Mucosa of descending colon (tissue), 3 donors: ENCODE results near the gene MAML3. TPM values are rescaled to one million over a fixed set of nuclear protein-coding genes. Genes with fewer than 3 reads are reported as not detected.
A peak's percentile ranks its signal among the peaks of the same experiment; 100 is the strongest.

Experiments used
- ATAC-seq: fragments of 200-7000 bp; cut with Tn5 transposase; one replicate; pipeline ENCODE4 v1.9.1; 2020; ENCODE audit warnings: mild to moderate bottlenecking, moderate library complexity
- DNase-seq, 3 donors: peaks; one replicate each; pipeline ENCODE4 v3.0.0-alpha.2; 2020
- H3K36me3 ChIP-seq: fragments of 200-600 bp; one replicate; pipeline ENCODE4 v1.8.0; 2021; ENCODE audit warnings: low read depth, mild to moderate bottlenecking
- H3K4me1 ChIP-seq: fragments of 200-600 bp; one replicate; pipeline ENCODE4 v1.8.0; 2021; ENCODE audit warnings: low read depth, mild to moderate bottlenecking
- H3K4me3 ChIP-seq: fragments of 200-600 bp; one replicate; pipeline ENCODE4 v1.8.0; 2021; ENCODE audit warnings: mild to moderate bottlenecking
- H3K9me3 ChIP-seq: fragments of 200-600 bp; one replicate; pipeline ENCODE4 v1.8.0; 2021; ENCODE audit warnings: mild to moderate bottlenecking
- intact Hi-C, 2 donors: fragments of 100-400 bp; cut with DNase I in 1 of 2; cut with micrococcal nuclease in 1 of 2; formaldehyde crosslinking; loops; one replicate each; pipeline versions ENCODE4 v1.11.0 to v1.11.1; 2022; cut with DNase I, micrococcal nuclease
- total RNA-seq, 3 donors: library from RNA; stranded (reverse); fragmentation: NEBNext Ultra II Directional in 2 of 3; extraction: Animal tissue kit (Norgen Biotek cat#: 25700) in 2 of 3; gene quantifications; one replicate each; pipeline versions ENCODE4 v1.2.1 to v1.2.4, GENCODE V29; 2021 to 2023
- TF ChIP-seq, protein P1 (sequence below): fragments of 200-600 bp; IDR thresholded peaks from one replicate; pipeline ENCODE4 v1.8.0; 2022; ENCODE audit warnings: antibody characterized with exemption, mild to moderate bottlenecking
- donor health status: DM: no; HTN: no; CAD: no; lungs with moderate emphysema.
- donor health status: DM: no; HTN: no; CAD: no.
- donor health status: DM: no; HTN: yes; CAD: no.

Gene MAML3
- total RNA-seq, 3 donors from 2014 or later: 10.4 to 23.5 (median 14.8) TPM

DNA sequence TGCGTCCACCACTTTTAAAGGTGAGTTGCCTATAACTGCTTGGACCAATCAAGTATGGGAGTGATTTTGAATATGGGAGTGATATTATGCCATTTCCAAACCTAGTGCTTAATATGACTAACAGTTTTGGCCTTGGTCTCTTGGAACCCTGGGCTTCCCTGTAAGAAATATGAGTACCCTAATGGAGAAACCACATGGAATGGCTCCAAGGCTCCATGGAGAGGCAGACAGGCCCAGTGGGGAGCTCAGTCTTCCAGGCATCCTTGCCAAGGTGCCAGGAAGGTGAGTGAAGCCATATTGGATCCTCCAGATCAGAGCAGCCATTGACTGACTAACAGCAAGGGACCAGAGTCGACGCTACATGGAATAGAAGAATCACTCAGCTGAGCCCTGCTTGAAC is 53.2 kb downstream of the MAML3 start:
- TF ChIP-seq, protein P1, sequence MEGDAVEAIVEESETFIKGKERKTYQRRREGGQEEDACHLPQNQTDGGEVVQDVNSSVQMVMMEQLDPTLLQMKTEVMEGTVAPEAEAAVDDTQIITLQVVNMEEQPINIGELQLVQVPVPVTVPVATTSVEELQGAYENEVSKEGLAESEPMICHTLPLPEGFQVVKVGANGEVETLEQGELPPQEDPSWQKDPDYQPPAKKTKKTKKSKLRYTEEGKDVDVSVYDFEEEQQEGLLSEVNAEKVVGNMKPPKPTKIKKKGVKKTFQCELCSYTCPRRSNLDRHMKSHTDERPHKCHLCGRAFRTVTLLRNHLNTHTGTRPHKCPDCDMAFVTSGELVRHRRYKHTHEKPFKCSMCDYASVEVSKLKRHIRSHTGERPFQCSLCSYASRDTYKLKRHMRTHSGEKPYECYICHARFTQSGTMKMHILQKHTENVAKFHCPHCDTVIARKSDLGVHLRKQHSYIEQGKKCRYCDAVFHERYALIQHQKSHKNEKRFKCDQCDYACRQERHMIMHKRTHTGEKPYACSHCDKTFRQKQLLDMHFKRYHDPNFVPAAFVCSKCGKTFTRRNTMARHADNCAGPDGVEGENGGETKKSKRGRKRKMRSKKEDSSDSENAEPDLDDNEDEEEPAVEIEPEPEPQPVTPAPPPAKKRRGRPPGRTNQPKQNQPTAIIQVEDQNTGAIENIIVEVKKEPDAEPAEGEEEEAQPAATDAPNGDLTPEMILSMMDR: no peak
- no peak for DNase-seq
- no peaks in the 10 kb centered on the region for H3K9me3 ChIP-seq
- no peaks in the 10 kb centered on the region for H3K36me3 ChIP-seq
- no peak for ATAC-seq
- no peak overlapping the region for H3K4me3 ChIP-seq
- intact Hi-C loops: no loop called here
- no peaks in the 10 kb centered on the region for H3K4me1 ChIP-seq

DNA sequence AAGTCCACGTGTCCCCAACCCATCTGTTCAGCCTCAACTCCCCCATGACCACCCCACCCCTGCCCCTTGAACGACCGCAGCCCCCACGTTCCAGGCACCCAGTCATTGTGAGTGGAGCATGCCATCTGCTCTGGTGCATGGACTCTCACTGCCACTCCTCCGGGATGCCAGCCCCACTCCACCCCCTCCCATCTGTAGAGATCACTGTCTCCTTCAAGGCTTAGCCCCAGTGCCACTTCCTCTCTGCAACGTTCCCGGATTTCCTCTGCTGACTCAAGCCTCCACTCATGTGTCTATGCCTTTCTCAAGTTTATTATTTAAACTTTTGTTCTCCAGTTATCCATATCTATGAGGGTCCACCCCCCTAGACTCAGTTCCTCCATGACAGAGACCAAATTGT is 54.0 kb downstream of the MAML3 start:
- peak in 2 of 3 donors; percentile 39 to 61 for DNase-seq
- H3K36me3 ChIP-seq: no peaks in the 10 kb centered on the region

GRCh38 chr4:140098455-140099160 is 55.4 kb downstream of the MAML3 start:
- no peak overlapping the region for H3K4me3 ChIP-seq
- H3K9me3 ChIP-seq: no peaks in the 10 kb centered on the region
- no peaks in the 10 kb centered on the region for H3K36me3 ChIP-seq
- H3K4me1 ChIP-seq: peaks cover 4% of the 10 kb centered on the region
- TF ChIP-seq, protein P1: no peak
- DNase-seq (no peak), ATAC-seq (peak; percentile 67)
- intact Hi-C loops: no loop called here

More for the DNA sequence above, 54.0 kb downstream of the MAML3 start:
- ATAC-seq: peak; percentile 60
- Histone ChIP-seq H3K9me3 (no peaks in the 10 kb centered on the region), H3K4me3 (no peak overlapping the region), H3K4me1 (peaks cover 4% of the 10 kb centered on the region)
- TF ChIP-seq, protein P1: no peak
- intact Hi-C loops: no loop called here

GRCh38 chr4:140097572-140097971 is 56.4 kb downstream of the MAML3 start:
- Histone ChIP-seq H3K4me1 (peaks cover 9% of the 10 kb centered on the region), H3K9me3 (no peaks in the 10 kb centered on the region), H3K4me3 (no peak overlapping the region), H3K36me3 (no peaks in the 10 kb centered on the region)
- intact Hi-C loops: no loop called here
- ATAC-seq (no peak), DNase-seq (no peak)
- TF ChIP-seq, protein P1: no peak

DNA sequence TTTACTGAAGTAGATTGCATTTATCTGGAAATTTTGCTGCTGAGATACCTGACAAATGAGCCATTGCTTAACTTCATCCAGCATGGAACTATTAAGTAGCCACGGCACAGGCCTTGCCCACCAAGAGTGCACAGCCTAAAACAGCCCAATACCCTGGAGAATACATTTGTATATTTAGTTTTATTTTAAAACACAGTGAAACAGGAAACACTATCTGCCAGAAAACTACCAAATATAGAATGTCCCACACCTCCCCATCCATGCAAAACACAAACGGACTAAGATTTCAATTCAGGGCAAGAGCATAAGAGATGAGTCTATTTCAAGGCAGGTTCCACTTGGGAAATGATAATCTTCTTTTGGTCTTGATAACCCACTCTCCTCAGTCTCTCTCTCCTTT is 57.1 kb downstream of the MAML3 start:
- H3K36me3 ChIP-seq: no peaks in the 10 kb centered on the region
- ATAC-seq: no peak
- intact Hi-C loops: no loop called here
- H3K4me1 ChIP-seq: peaks cover 15% of the 10 kb centered on the region
- TF ChIP-seq, protein P1: no peak
- no peaks in the 10 kb centered on the region for H3K9me3 ChIP-seq
- DNase-seq: no peak
- no peak overlapping the region for H3K4me3 ChIP-seq

DNA sequence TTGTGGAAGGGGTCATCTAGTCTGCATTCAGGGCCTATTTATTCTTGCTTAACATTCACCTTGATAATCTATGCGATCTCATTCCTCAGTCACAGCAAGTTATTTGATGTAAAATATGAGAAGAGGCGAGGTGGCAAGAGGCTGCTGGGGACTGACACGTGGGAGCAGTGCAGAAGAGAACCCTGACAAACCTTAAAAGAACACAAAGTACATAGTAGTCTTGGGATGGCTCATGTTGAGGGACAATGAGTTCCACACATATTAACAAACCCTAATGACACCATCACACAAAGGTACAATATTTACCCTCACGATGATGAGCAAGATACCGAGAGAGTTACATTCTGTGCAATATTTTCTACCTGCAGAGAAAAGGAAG is 57.5 kb downstream of the MAML3 start:
- no peak for ATAC-seq
- no peaks in the 10 kb centered on the region for H3K9me3 ChIP-seq
- TF ChIP-seq, protein P1: no peak
- no peak for DNase-seq
- H3K4me1 ChIP-seq: peaks cover 18% of the 10 kb centered on the region
- no peaks in the 10 kb centered on the region for H3K36me3 ChIP-seq
- no peak overlapping the region for H3K4me3 ChIP-seq
- intact Hi-C loops: no loop called here
